Spleen (tissue), 11 donors: ENCODE results near the gene OR1I1. TPM values are rescaled to one million over a fixed set of nuclear protein-coding genes. Genes with fewer than 3 reads are reported as not detected.
"Not testable (repeated sequence)": the region's sequence is repeated elsewhere in the genome, so short reads cannot be mapped to it uniquely, and the experiment has no call there.

Experiments
- DNase-seq: peaks from one replicate; pipeline ENCODE4 v3.0.0-alpha.2; 2020
- H3K27ac ChIP-seq, 8 donors: fragments of 200-600 bp; sonication (generic) in 7 of 8; 1 replicate in 4 of 8; 2 replicates in 4 of 8; pipeline versions ENCODE4 v1.5.0 to v1.8.0; 2016 to 2021; ENCODE audit warnings: inconsistent platforms in 4 of 8, mild to moderate bottlenecking in 4 of 8, moderate library complexity in 1 of 8
- H3K27me3 ChIP-seq, 7 donors: fragments of 200-600 bp; sonication (generic) in 6 of 7; replicated peaks in 1 of 7; 1 replicate in 4 of 7; 2 replicates in 3 of 7; pipeline versions ENCODE4 v1.5.0 to v1.8.0; 2016 to 2021; ENCODE audit warnings: inconsistent platforms in 3 of 7, mild to moderate bottlenecking in 1 of 7
- H3K36me3 ChIP-seq, 6 donors: fragments of 200-600 bp; sonication (generic) in 5 of 6; 1 replicate in 4 of 6; 2 replicates in 2 of 6; pipeline versions ENCODE4 v1.5.0 to v1.8.0; 2016 to 2021; ENCODE audit warnings: inconsistent platforms in 2 of 6
- H3K4me1 ChIP-seq, 6 donors: fragments of 200-600 bp; sonication (generic) in 5 of 6; 1 replicate in 3 of 6; 2 replicates in 3 of 6; pipeline versions ENCODE4 v1.5.0 to v1.8.0; 2016 to 2021; ENCODE audit warnings: inconsistent platforms in 3 of 6
- H3K4me3 ChIP-seq, 8 donors: fragments of 200-600 bp; sonication (generic) in 7 of 8; 1 replicate in 4 of 8; 2 replicates in 4 of 8; pipeline versions ENCODE4 v1.5.0 to v1.8.0; 2016 to 2021; ENCODE audit warnings: inconsistent platforms in 4 of 8, mild to moderate bottlenecking in 4 of 8, moderate library complexity in 2 of 8
- H3K9me3 ChIP-seq, 8 donors: fragments of 200-600 bp; sonication (generic) in 7 of 8; 1 replicate in 4 of 8; 2 replicates in 4 of 8; pipeline versions ENCODE4 v1.5.0 to v1.8.0; 2016 to 2021; ENCODE audit warnings: inconsistent platforms in 4 of 8
- POLR2A ChIP-seq, 3 donors: fragments of 450-650 bp; IDR thresholded peaks; one replicate each; pipeline ENCODE4 v1.5.1; 2017; ENCODE audit warnings: antibody characterized with exemption in 3 of 3, mild to moderate bottlenecking in 1 of 3
- POLR2AphosphoS5 ChIP-seq, 3 donors: sonication (generic); formaldehyde crosslinking; IDR thresholded peaks; one replicate each; pipeline ENCODE4 v1.5.1; 2017; ENCODE audit warnings: antibody characterized with exemption in 3 of 3
- WGBS, 5 donors: extraction: QIAGEN DNeasy Blood & Tissue Kit in 3 of 5; methylation state at CpG; one replicate each; pipeline versions ENCODE4 v1.1.5 to v1.1.7; 2013 to 2018; 5-methylcytosine and 5-hydroxymethylcytosine counted together
- intact Hi-C: fragments of 100-400 bp; cut with DNase I; formaldehyde crosslinking; loops from one replicate; pipeline ENCODE4 v1.15.0; 2023; ENCODE audit warnings: low total_unique reads
- polyA plus RNA-seq, 3 donors: library from polyadenylated mRNA; stranded (reverse); fragments of 200-250 nt; gene quantifications; one replicate each; pipeline ENCODE4 v1.2.1, GENCODE V29; 2013
- total RNA-seq, 7 donors: library from RNA; depleted of rRNA in 3 of 7; stranded (reverse); fragments of >200 nt in 3 of 7; fragmentation: NEBNext Ultra II Directional in 4 of 7; extraction: Animal tissue kit (Norgen Biotek cat#: 25700) in 4 of 7; gene quantifications; one replicate each; pipeline versions ENCODE4 v1.1.0 to v1.2.1, GENCODE V29; 2016 to 2021
- TF ChIP-seq, protein P1 (sequence below), 11 experiments: fragments of 200-600 bp in 7 of 11; fragments of 450-650 bp in 4 of 11; sonication (generic) in 4 of 11; IDR thresholded peaks in 8 of 11; conservative IDR thresholded peaks in 3 of 11; 1 replicate in 7 of 11; 2 replicates in 4 of 11; pipeline versions ENCODE4 v1.4.0 to v1.8.0; 2016 to 2021; ENCODE audit warnings: antibody characterized with exemption in 11 of 11, inconsistent platforms in 4 of 11, mild to moderate bottlenecking in 1 of 11
- donor health status: healthy with polysubstance abuse.
- donor health status: DM: no; HTN: no; CAD: no; lungs with moderate emphysema.
- donor health status: DM: no; HTN: no; CAD: no.
- donor health status: Bipolar disorder and iron deficiency.
- donor health status: healthy.
- donor health status: DM: no; HTN: no; CAD: no.
- donor health status: DM: yes; HTN: yes; CAD: no.

The OR1I1 gene
- total and polyA plus RNA-seq, 10 donors = 0.06 TPM; not detected in 9

GRCh38 chr19:15048128-15048527 is 33.9 kb upstream of the OR1I1 start:
- H3K27me3 ChIP-seq = peaks cover 0 to 62% (median 5%) of the 10 kb centered on the region in 7 donors
- no peaks in the 10 kb centered on the region for H3K36me3 ChIP-seq
- 79 to 87% (median 84%) methylated on average over 5 of the region's 5 CpGs for WGBS, 5 donors
- TF ChIP-seq, protein P1, sequence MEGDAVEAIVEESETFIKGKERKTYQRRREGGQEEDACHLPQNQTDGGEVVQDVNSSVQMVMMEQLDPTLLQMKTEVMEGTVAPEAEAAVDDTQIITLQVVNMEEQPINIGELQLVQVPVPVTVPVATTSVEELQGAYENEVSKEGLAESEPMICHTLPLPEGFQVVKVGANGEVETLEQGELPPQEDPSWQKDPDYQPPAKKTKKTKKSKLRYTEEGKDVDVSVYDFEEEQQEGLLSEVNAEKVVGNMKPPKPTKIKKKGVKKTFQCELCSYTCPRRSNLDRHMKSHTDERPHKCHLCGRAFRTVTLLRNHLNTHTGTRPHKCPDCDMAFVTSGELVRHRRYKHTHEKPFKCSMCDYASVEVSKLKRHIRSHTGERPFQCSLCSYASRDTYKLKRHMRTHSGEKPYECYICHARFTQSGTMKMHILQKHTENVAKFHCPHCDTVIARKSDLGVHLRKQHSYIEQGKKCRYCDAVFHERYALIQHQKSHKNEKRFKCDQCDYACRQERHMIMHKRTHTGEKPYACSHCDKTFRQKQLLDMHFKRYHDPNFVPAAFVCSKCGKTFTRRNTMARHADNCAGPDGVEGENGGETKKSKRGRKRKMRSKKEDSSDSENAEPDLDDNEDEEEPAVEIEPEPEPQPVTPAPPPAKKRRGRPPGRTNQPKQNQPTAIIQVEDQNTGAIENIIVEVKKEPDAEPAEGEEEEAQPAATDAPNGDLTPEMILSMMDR (IDR thresholded peaks at IDR 0.05 in 8 of 11, conservative IDR thresholded peaks at IDR 0.05 in 3 of 11) = no peak
- no peak overlapping the region for H3K27ac ChIP-seq
- DNase-seq = no peak
- no peak overlapping the region for H3K4me3 ChIP-seq
- intact Hi-C loops = no loop called here
- H3K9me3 ChIP-seq = peaks cover 0 to 6% (median 0%) of the 10 kb centered on the region in 8 donors
- H3K4me1 ChIP-seq = no peaks in the 10 kb centered on the region

DNA sequence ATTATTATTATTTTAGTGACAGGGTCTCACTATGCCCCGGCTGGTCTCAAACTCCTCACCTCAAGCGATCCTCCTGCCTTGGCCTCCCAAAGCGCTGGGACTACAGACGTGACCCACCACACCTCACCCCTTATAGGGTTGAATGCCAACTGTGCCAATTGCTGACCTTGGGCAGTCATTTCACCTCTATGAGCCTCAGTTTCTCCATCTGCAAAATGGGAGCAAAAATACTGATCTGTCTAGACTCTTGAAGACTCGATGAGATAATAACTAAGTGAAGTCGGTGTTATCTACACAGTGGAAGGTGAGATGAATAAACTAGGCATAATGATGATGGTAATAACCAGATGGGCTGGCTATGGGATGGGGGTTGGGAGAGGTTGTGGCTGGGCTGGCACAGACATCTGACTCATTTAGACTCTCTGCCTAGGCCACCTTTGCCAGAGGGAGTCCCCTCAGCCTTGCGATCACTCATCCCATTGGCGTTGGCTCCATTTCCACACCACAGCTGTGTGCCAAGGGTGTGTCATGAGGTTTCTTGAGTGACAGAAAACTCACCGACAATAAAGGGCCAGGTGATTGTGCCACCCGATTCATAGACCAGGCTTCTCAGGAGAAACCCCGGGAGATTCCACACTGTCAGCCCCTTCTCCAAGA is 33.0 kb upstream of the OR1I1 start, which contains the start of gene CASP14:
CASP14 (plus strand) TSS at position 596 of the 657 bp plus-strand sequence. CDS start 2,772 bp downstream, outside the sequence.
- Histone ChIP-seq H3K4me1 (no peaks in the 10 kb centered on the region), H3K27ac (no peak within 1 kb of the TSS), H3K4me3 (no peak within 1 kb of the TSS), H3K9me3 (peaks cover 0 to 6% (median 0%) of the 10 kb centered on the region in 8 donors), H3K27me3 (peaks cover 0 to 63% (median 5%) of the 10 kb centered on the region in 7 donors), H3K36me3 (no peaks in the 10 kb centered on the region)
- TF ChIP-seq POLR2A (IDR thresholded peaks at IDR 0.05) (no peak), POLR2AphosphoS5 (IDR thresholded peaks at IDR 0.05) (no peak)
- TF ChIP-seq, protein P1 (IDR thresholded peaks at IDR 0.05 in 8 of 11, conservative IDR thresholded peaks at IDR 0.05 in 3 of 11) = no peak
- 87 to 95% (median 92%) methylated on average over 9 to 11 of the region's 11 CpGs for WGBS, 5 donors
- DNase-seq = no peak
- intact Hi-C loops = no loop called here

DNA sequence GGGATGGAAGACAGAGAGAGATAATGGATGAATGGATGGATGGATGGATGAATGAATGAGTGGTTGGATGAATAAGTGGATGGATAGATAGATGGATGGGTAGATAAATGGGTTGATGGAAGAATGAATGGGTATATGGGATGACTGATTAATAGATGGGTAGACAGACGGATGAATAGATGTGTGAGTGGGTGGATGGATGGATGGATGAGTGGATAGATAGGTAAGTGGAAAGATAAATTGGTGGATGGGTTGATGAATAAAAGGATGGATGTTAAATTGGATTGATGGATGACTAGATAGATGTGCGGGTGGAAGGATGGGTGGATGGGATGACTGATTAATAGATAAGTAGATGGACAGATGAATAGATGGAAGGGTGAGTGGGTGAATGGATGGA is 31.4 kb upstream of the OR1I1 start:
- no peak overlapping the region for H3K4me3 ChIP-seq
- peaks cover 0 to 6% (median 0%) of the 10 kb centered on the region in 8 donors for H3K9me3 ChIP-seq
- WGBS, 5 donors = 85 to 97% (median 89%) methylated on average over 2 of the region's 2 CpGs
- peaks cover 0 to 66% (median 4%) of the 10 kb centered on the region in 7 donors for H3K27me3 ChIP-seq
- no peak overlapping the region for H3K27ac ChIP-seq
- intact Hi-C loops = no loop called here
- no peaks in the 10 kb centered on the region for H3K36me3 ChIP-seq
- DNase-seq = no peak
- TF ChIP-seq, protein P1 (IDR thresholded peaks at IDR 0.05 in 8 of 11, conservative IDR thresholded peaks at IDR 0.05 in 3 of 11) = no peak
- TF ChIP-seq POLR2A (IDR thresholded peaks at IDR 0.05) (no peak), POLR2AphosphoS5 (IDR thresholded peaks at IDR 0.05) (no peak)
- H3K4me1 ChIP-seq = no peaks in the 10 kb centered on the region

GRCh38 chr19:15062036-15062435 is 20.0 kb upstream of the OR1I1 start:
- 81 to 88% (median 83%) methylated on average over 12 of the region's 12 CpGs for WGBS, 5 donors
- Histone ChIP-seq H3K4me1 (no peaks in the 10 kb centered on the region), H3K27me3 (peaks cover 0 to 74% (median 0%) of the 10 kb centered on the region in 7 donors), H3K27ac (no peak overlapping the region), H3K4me3 (no peak overlapping the region), H3K9me3 (peaks cover 0 to 7% (median 0%) of the 10 kb centered on the region in 8 donors), H3K36me3 (no peaks in the 10 kb centered on the region)
- no peak for DNase-seq
- intact Hi-C loops = no loop called here
- TF ChIP-seq POLR2AphosphoS5 (IDR thresholded peaks at IDR 0.05) (no peak), POLR2A (IDR thresholded peaks at IDR 0.05) (no peak)
- TF ChIP-seq, protein P1 (IDR thresholded peaks at IDR 0.05 in 8 of 11, conservative IDR thresholded peaks at IDR 0.05 in 3 of 11) = no peak

- H3K4me1 ChIP-seq, intact Hi-C loops, DNase-seq, H3K9me3 ChIP-seq, H3K27ac ChIP-seq, H3K4me3 ChIP-seq, H3K36me3 ChIP-seq: not testable (repeated sequence)
- 51 to 77% (median 65%) methylated on average over 4 of the region's 4 CpGs for WGBS, 5 donors
- peaks cover 0 to 30% (median 4%) of the 10 kb centered on the region in 7 donors for H3K27me3 ChIP-seq
Observed at GRCh38 chr19:15070386-15070785, 11.6 kb upstream of the OR1I1 start.
